BJ (cell line): Measurements from ENCODE around the gene LMNTD2. TPM values are rescaled to one million over a fixed set of nuclear protein-coding genes. Genes with fewer than 3 reads are reported as not detected.

Source experiments
- CTCF ChIA-PET: fragments of 350-600 bp; formaldehyde crosslinking; extraction: SDS; loops from one replicate; lab custom pipeline; 2021; ENCODE audit warnings: antibody characterized with exemption, inconsistent platforms; lab: Yijun Ruan, JAX
- POLR2A ChIA-PET: fragments of 300-600 bp; sonication (Branson Sonifier 250); formaldehyde crosslinking; extraction: SDS; loops from one replicate; lab custom pipeline; 2021; ENCODE audit warnings: antibody characterized with exemption; lab: Charles Lee
- DNase-seq: peaks from one replicate; pipeline ENCODE4 v3.0.0-alpha.2; 2011; ENCODE audit warnings: low read depth
- H3K27me3 ChIP-seq: 2 replicates; pipeline ENCODE4 v1.6.0; 2011; ENCODE audit warnings: low read length; ENCODE audit not compliant: control insufficient read depth, insufficient read depth
- H3K36me3 ChIP-seq: 2 replicates; pipeline ENCODE4 v1.5.1; 2011; ENCODE audit warnings: low read length; ENCODE audit not compliant: control insufficient read depth, insufficient read depth
- H3K4me3 ChIP-seq: 2 replicates; pipeline ENCODE4 v1.5.1; 2011; ENCODE audit warnings: low read depth, mild to moderate bottlenecking, control low read depth, low read length
- CTCF ChIP-seq: IDR thresholded peaks from 2 replicates; pipeline ENCODE4 v1.5.1; 2011; ENCODE audit warnings: low read depth, mild to moderate bottlenecking, control low read depth, inconsistent platforms, low read length, moderate library complexity; ENCODE audit not compliant: insufficient read depth
- polyA plus RNA-seq: library from polyadenylated mRNA; depleted of rRNA; stranded (reverse); fragments of >200 nt; gene quantifications from 2 replicates; pipeline ENCODE4 v1.2.3, GENCODE V29; 2011

The LMNTD2 gene
- polyA plus RNA-seq, 1 experiment: 2.5 TPM

GRCh38 chr11:601573-602245 is 41.2 kb upstream of the LMNTD2 start:
- H3K36me3 ChIP-seq: peaks cover 51% of the 10 kb centered on the region
- CTCF ChIA-PET: interaction anchor here (2.1 kb wide), 1 partner anchor 10 kb away, joined by 5 read pairs; no protein-coding TSS in a partner anchor
- no peak for TF ChIP-seq CTCF
- no peak overlapping the region for H3K4me3 ChIP-seq
- POLR2A ChIA-PET: no interaction called here
- DNase-seq: no peak
- no peaks in the 10 kb centered on the region for H3K27me3 ChIP-seq

- ChIA-PET POLR2A (no interaction called here), CTCF (no interaction called here)
- Histone ChIP-seq H3K27me3 (no peaks in the 10 kb centered on the region), H3K4me3 (no peak overlapping the region), H3K36me3 (peaks cover 44% of the 10 kb centered on the region)
- no peak for TF ChIP-seq CTCF
- no peak for DNase-seq
Observed at GRCh38 chr11:598005-598680, 37.6 kb upstream of the LMNTD2 start.

- DNase-seq: no peak
- ChIA-PET CTCF (no interaction called here), POLR2A (no interaction called here)
- TF ChIP-seq CTCF: no peak
- H3K36me3 ChIP-seq: peaks cover 49% of the 10 kb centered on the region
- no peaks in the 10 kb centered on the region for H3K27me3 ChIP-seq
- no peak overlapping the region for H3K4me3 ChIP-seq
Observed at GRCh38 chr11:597166-597725, 36.7 kb upstream of the LMNTD2 start.

GRCh38 chr11:596374-596773 is 35.8 kb upstream of the LMNTD2 start:
- DNase-seq: no peak
- Histone ChIP-seq H3K27me3 (no peaks in the 10 kb centered on the region), H3K36me3 (peaks cover 44% of the 10 kb centered on the region), H3K4me3 (no peak overlapping the region)
- POLR2A ChIA-PET: no interaction called here
- TF ChIP-seq CTCF: no peak
- CTCF ChIA-PET: interaction anchor here (0.9 kb wide), 1 partner anchor 12 kb away, joined by 3 read pairs; no protein-coding TSS in a partner anchor

GRCh38 chr11:595400-595799 is 34.9 kb upstream of the LMNTD2 start:
- Histone ChIP-seq H3K36me3 (peaks cover 44% of the 10 kb centered on the region), H3K27me3 (no peaks in the 10 kb centered on the region), H3K4me3 (no peak overlapping the region)
- TF ChIP-seq CTCF: no peak
- ChIA-PET POLR2A (no interaction called here), CTCF (no interaction called here)
- no peak for DNase-seq
